Measurements from ENCODE around the gene RNASEL.
A peak's percentile ranks its signal among the peaks of the same experiment; 100 is the strongest.

Gene RNASEL

GRCh38 chr1:182600036-182600713, 11.1 kb upstream of the RNASEL start:
- no peak for DNase-seq

- peak in 1 of 2 donors; percentile 30 for DNase-seq
These were observed 10.3 kb upstream of the RNASEL start for GRCh38 chr1:182599339-182599738.

GRCh38 chr1:182598296-182598695, 9.2 kb upstream of the RNASEL start:
- DNase-seq, result no peak

- DNase-seq, result no peak
These were observed 7.9 kb upstream of the RNASEL start for GRCh38 chr1:182596934-182597333.

- peak; percentile 70 to 73 for DNase-seq
These were observed 6.7 kb upstream of the RNASEL start for GRCh38 chr1:182595641-182596240.

GRCh38 chr1:182589931-182590330, 875 bp upstream of the RNASEL start:
- DNase-seq, result no peak

GRCh38 chr1:182589520-182589919, 464 bp upstream of the RNASEL start:
- no peak for DNase-seq

GRCh38 chr1:182587666-182588499, 1.2 kb downstream of the RNASEL start:
- no peak for DNase-seq

GRCh38 chr1:182587093-182587492, 2.0 kb downstream of the RNASEL start:
- DNase-seq, result no peak

- no peak for DNase-seq
These were observed 2.7 kb downstream of the RNASEL start for GRCh38 chr1:182586380-182586779.

GRCh38 chr1:182584746-182585145, 4.3 kb downstream of the RNASEL start:
- DNase-seq, result no peak

GRCh38 chr1:182580736-182581135, 8.3 kb downstream of the RNASEL start:
- no peak for DNase-seq

GRCh38 chr1:182575540-182576149, 13.4 kb downstream of the RNASEL start:
- no peak for DNase-seq

- no peak for DNase-seq
These were observed 14.9 kb downstream of the RNASEL start for GRCh38 chr1:182574156-182574555.

GRCh38 chr1:182570611-182570970, 18.5 kb downstream of the RNASEL start:
- no peak for DNase-seq

- DNase-seq, result no peak
These were observed 19.0 kb downstream of the RNASEL start for GRCh38 chr1:182569939-182570610.

- no peak for DNase-seq
These were observed 20.3 kb downstream of the RNASEL start for GRCh38 chr1:182568647-182569284.

GRCh38 chr1:182567629-182568028, 21.4 kb downstream of the RNASEL start:
- DNase-seq, result no peak

GRCh38 chr1:182565537-182565936, 23.5 kb downstream of the RNASEL start:
- no peak for DNase-seq

GRCh38 chr1:182564406-182565004, 24.6 kb downstream of the RNASEL start:
- DNase-seq, result no peak

- DNase-seq, result no peak
These were observed 26.0 kb downstream of the RNASEL start for GRCh38 chr1:182563095-182563494.

GRCh38 chr1:182561456-182561855, 27.6 kb downstream of the RNASEL start:
- DNase-seq, result no peak

Data from stimulated activated CD4-positive, alpha-beta T cell treated with anti-CD3 and anti-CD28 coated beads, Interleukin-2, amount 100 ng/mL, for 48 hours (primary cell).